ENCODE results near the gene C12orf76.

C12orf76 gene

GRCh38 chr12:109995686-109996482, 52.4 kb downstream of the C12orf76 start, which contains the start of gene GIT2:
Gene GIT2, minus strand, starts transcription at chr12:109996368. Its CDS starts 144 bp downstream, at chr12:109996224.
- DNase-seq (ENCODE audit: low read depth in 1 of 2, low spot score in 1 of 2) = peak; percentile 78 to 94

GRCh38 chr12:109995361-109995685, 53.0 kb downstream of the C12orf76 start:
- DNase-seq (ENCODE audit: low read depth in 1 of 2, low spot score in 1 of 2) = no peak

GRCh38 chr12:109994401-109995175, 53.7 kb downstream of the C12orf76 start:
- DNase-seq (ENCODE audit: low read depth in 1 of 2, low spot score in 1 of 2) = no peak

GRCh38 chr12:109993091-109993490, 55.2 kb downstream of the C12orf76 start:
- no peak for DNase-seq (ENCODE audit: low read depth in 1 of 2, low spot score in 1 of 2)

GRCh38 chr12:109991586-109991985, 56.7 kb downstream of the C12orf76 start:
- DNase-seq (ENCODE audit: low read depth in 1 of 2, low spot score in 1 of 2) = no peak
